AG04450 (cell line): ENCODE measurements around the gene VWA5B2. TPM values are rescaled to one million over a fixed set of nuclear protein-coding genes. Genes with fewer than 3 reads are reported as not detected.

Experiments
- CTCF ChIA-PET: fragments of 300-600, 350-600 bp; formaldehyde crosslinking; extraction: SDS; loops from one replicate; lab custom pipeline; 2022; ENCODE audit warnings: antibody characterized with exemption, inconsistent platforms; lab: Charles Lee
- POLR2A ChIA-PET: fragments of 350-600 bp; formaldehyde crosslinking; extraction: SDS; loops from one replicate; lab custom pipeline; 2021; ENCODE audit warnings: antibody characterized with exemption, inconsistent platforms; lab: Yijun Ruan, JAX
- DNase-seq: peaks from one replicate; pipeline ENCODE4 v3.0.0-alpha.2; 2011; ENCODE audit warnings: low read depth, low spot score
- H3K27ac ChIP-seq: one replicate; pipeline ENCODE4 v1.5.1; 2012; ENCODE audit warnings: low read depth, low read length, control low read depth
- H3K27me3 ChIP-seq: one replicate; pipeline ENCODE4 v1.6.0; 2012; ENCODE audit warnings: low read length; ENCODE audit not compliant: control insufficient read depth, insufficient read depth
- H3K4me3 ChIP-seq: 2 replicates; pipeline ENCODE4 v1.5.1; 2011; ENCODE audit warnings: mild to moderate bottlenecking, low read depth, low read length, control low read depth
- H3K9me3 ChIP-seq: 2 replicates; pipeline ENCODE4 v1.5.1; 2012; ENCODE audit warnings: low read length; ENCODE audit not compliant: control insufficient read depth, insufficient read depth
- CTCF ChIP-seq: IDR thresholded peaks from 2 replicates; pipeline ENCODE4 v1.5.1; 2011; ENCODE audit warnings: low read depth, low read length, control low read depth, inconsistent platforms
- polyA plus RNA-seq: library from polyadenylated mRNA; depleted of rRNA; stranded (reverse); fragments of >200 nt; gene quantifications from 2 replicates; pipeline ENCODE4 v1.2.3, GENCODE V29; 2011

Gene VWA5B2
- polyA plus RNA-seq, 1 experiment = not detected

DNA sequence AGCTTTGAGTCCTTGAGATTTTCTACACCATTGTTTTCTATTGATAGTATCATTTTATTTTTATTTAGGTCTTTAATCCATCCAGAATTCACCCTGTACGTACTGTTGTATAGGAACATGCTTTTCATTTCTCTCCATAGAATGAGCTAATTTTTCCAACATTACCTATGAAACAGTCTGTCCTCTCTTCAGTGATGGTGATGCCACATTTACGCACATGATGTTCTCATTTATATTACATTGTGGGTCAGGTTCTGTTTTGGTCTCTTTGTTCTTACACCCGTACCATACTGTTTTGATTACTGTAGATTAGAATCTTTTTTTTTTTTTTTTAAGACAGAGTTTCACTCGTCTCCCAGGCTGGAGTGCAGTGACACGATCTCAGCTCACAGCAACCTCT lies 17.7 kb upstream of the VWA5B2 start:
- TF ChIP-seq CTCF = no peak
- no peak overlapping the region for H3K4me3 ChIP-seq
- no peaks in the 10 kb centered on the region for H3K9me3 ChIP-seq
- no peak overlapping the region for H3K27ac ChIP-seq
- ChIA-PET POLR2A (interaction anchor here (0.7 kb wide), 1 partner anchor 38 kb away, joined by 4 read pairs; no protein-coding TSS in a partner anchor), CTCF (interaction anchor here (0.6 to 0.8 kb wide), 2 partner anchors 16 to 210 kb away, joined by 4 read pairs; no protein-coding TSS in a partner anchor)
- H3K27me3 ChIP-seq = peaks cover 12% of the 10 kb centered on the region
- no peak for DNase-seq

DNA sequence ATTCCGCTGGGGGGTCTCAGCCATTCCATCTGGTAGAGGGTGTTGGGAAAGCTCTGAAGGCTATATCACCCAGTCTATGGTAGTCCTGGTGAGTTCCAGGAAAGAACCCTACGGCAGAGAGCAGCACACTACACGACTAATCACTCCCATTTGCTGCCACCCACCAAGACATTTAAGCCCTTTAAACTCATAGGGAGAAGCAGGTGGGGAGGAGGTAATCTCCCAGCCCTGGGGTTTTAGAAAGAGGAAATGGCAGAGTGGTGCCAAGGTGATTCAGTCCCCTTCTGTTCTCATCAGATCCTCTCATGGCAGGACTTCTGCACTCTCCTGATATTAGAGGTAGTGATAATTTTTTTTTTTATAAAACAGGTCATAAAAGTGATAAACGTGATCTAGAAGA lies 10.6 kb upstream of the VWA5B2 start:
- no peak for TF ChIP-seq CTCF
- Histone ChIP-seq H3K27me3 (peaks cover 13% of the 10 kb centered on the region), H3K9me3 (no peaks in the 10 kb centered on the region), H3K27ac (no peak overlapping the region), H3K4me3 (no peak overlapping the region)
- DNase-seq = no peak
- POLR2A ChIA-PET = no interaction called here
- CTCF ChIA-PET = no interaction called here

GRCh38 chr3:184222521-184222920 lies 6.9 kb upstream of the VWA5B2 start:
- POLR2A ChIA-PET = interaction anchor here (0.6 kb wide), 1 partner anchor 242 kb away, joined by 4 read pairs; no protein-coding TSS in a partner anchor
- no peaks in the 10 kb centered on the region for H3K9me3 ChIP-seq
- DNase-seq = no peak
- CTCF ChIA-PET = interaction anchor here (0.7 kb wide), 1 partner anchor 43 kb away, joined by 5 read pairs; no protein-coding TSS in a partner anchor
- no peak for TF ChIP-seq CTCF
- H3K27ac ChIP-seq = no peak overlapping the region
- peaks cover 15% of the 10 kb centered on the region for H3K27me3 ChIP-seq
- H3K4me3 ChIP-seq = no peak overlapping the region

GRCh38 chr3:184223946-184224345 lies 5.4 kb upstream of the VWA5B2 start:
- H3K4me3 ChIP-seq = no peak overlapping the region
- CTCF ChIA-PET = no interaction called here
- POLR2A ChIA-PET = no interaction called here
- TF ChIP-seq CTCF = no peak
- H3K9me3 ChIP-seq = no peaks in the 10 kb centered on the region
- H3K27ac ChIP-seq = no peak overlapping the region
- H3K27me3 ChIP-seq = peaks cover 25% of the 10 kb centered on the region
- DNase-seq = no peak

DNA sequence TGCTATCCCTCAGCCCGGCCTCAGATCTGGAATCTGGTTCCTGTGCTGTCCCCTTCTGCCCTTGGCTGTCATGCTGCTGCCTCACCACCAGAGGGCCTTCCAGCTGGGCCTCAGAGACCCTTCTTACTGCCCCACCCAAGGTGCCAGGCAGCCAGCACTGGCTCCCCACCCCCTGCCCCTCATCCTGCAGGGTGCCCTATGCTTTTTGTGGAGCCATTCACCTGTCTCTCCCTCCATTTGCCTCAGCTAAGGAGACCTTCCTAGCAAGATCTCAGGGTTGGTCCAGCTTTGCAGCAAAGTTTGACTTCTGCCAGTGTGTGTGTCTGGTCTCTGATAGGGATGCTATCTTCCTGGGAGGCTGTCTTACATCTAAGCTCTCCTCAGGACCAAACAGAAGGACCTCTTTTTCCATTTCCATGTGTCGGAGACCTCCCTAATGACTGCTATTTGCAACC lies 1.9 kb upstream of the VWA5B2 start:
- H3K4me3 ChIP-seq = no peak overlapping the region
- no peaks in the 10 kb centered on the region; the same call in 1 of the 2 replicates for H3K9me3 ChIP-seq
- H3K27ac ChIP-seq = no peak overlapping the region
- CTCF ChIA-PET = interaction anchor here (0.6 to 3.2 kb wide), 24 partner anchors 10 to 338 kb away, joined by 3 to 20 read pairs (median 4); partner anchors contain the start of genes ABCF3, EEF1AKMT4 and EIF2B5
- POLR2A ChIA-PET = no interaction called here
- TF ChIP-seq CTCF = peak; percentile 80
- peaks cover 43% of the 10 kb centered on the region for H3K27me3 ChIP-seq
- DNase-seq = no peak
